HG02623 (cell line): Measurements from ENCODE around the gene DCC.
"Not testable (repeated sequence)": the region's sequence is repeated elsewhere in the genome, so short reads cannot be mapped to it uniquely, and the experiment has no call there.

Source experiments
- ATAC-seq: cut with Tn5 transposase; IDR thresholded peaks from one replicate; pipeline ENCODE4 v1.9.1; 2021; ENCODE audit warnings: moderate library complexity; ENCODE audit not compliant: unreplicated experiment

The DCC gene

GRCh38 chr18:53472546-53472945, 1132.5 kb downstream of the DCC start:
- ATAC-seq: no peak

DNA sequence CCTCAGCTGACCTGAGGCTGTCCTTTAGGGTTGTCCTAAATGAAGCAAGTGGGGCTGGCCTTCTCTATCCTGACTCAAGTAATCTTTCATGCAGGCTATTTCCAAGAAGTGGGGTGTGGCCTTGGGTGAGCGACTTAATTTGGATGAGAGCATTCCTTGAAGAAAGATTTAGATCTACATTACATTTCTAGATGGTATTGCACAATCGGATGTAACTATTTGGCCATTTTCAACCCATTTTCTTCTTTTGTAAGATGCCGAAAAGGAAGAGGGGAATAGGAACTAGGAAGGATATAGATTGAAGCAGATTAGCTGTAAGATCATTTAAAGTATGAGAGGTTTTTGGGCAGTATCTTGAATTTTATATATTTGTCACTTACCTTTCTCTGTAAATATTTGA, 1138.2 kb downstream of the DCC start:
- no peak for ATAC-seq

- no peak for ATAC-seq
Observed at GRCh38 chr18:53486296-53486695, 1146.3 kb downstream of the DCC start.

GRCh38 chr18:53489266-53489665, 1149.3 kb downstream of the DCC start:
- ATAC-seq: no peak

GRCh38 chr18:53490019-53490418, 1150.0 kb downstream of the DCC start:
- ATAC-seq: no peak

DNA sequence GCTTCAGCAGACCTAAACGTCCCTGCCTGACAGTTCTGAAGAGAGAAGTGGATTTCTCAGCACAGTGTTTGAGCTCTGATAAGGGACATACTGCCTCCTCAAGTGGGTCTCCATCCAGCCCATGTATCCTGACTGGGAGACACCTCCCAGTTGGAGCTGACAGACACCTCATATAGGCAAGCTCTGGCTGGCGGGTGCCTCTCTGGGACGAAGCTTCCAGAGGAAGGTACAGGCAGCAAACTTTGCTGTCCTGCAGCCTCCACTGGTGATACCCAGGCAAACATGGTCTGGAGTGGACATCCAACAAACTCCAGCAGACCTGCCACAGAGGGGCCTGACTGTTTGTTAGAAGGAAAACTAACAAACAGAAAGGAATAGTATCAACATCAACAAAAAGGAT, 1156.0 kb downstream of the DCC start:
- no peak for ATAC-seq

DNA sequence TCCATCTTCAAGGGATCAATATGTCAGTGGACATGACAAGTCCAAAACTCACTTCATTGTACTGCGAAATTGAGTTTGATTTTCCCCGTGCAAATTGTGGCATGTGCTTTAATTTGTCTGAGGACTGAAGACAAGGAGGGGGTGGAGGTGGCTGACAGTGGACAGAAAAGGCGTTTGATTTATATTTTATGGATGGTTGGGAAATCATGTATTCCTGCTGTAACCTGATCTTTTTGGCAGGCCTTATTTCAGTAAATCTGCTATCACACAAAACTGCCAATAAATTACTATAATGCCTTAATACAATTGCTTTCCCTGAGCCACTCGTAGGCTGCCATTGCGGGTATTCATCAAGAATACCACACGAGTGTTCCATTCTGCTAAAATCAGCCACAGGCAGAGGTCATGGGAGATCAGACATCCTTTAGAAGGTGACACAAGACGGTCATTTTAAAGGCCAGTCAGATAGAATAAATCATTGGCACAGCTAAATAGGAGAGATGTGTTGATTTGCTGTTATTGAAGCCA, 1164.0 kb downstream of the DCC start:
- no peak for ATAC-seq

GRCh38 chr18:53508529-53508928, 1168.5 kb downstream of the DCC start:
- ATAC-seq: no peak

GRCh38 chr18:53509886-53510285, 1169.9 kb downstream of the DCC start:
- no peak for ATAC-seq

DNA sequence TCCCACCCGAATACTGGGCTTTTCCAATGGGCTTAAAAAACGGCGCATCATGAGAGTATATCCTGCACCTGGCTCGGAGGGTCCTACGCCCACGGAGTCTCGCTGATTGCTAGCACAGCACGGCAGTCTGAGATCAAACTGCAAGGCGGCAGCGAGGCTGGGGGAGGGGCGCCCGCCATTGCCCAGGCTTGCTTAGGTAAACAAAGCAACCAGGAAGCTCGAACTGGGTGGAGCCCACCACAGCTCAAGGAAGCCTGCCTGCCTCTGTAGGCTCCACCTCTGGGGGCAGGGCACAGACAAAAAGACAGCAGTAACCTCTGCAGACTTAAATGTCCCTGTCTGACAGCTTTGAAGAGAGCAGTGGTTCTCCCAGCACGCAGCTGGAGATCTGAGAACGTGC, 1171.7 kb downstream of the DCC start:
- not testable (repeated sequence) for ATAC-seq

- no peak for ATAC-seq
Observed at GRCh38 chr18:53521068-53521467, 1181.1 kb downstream of the DCC start.

DNA sequence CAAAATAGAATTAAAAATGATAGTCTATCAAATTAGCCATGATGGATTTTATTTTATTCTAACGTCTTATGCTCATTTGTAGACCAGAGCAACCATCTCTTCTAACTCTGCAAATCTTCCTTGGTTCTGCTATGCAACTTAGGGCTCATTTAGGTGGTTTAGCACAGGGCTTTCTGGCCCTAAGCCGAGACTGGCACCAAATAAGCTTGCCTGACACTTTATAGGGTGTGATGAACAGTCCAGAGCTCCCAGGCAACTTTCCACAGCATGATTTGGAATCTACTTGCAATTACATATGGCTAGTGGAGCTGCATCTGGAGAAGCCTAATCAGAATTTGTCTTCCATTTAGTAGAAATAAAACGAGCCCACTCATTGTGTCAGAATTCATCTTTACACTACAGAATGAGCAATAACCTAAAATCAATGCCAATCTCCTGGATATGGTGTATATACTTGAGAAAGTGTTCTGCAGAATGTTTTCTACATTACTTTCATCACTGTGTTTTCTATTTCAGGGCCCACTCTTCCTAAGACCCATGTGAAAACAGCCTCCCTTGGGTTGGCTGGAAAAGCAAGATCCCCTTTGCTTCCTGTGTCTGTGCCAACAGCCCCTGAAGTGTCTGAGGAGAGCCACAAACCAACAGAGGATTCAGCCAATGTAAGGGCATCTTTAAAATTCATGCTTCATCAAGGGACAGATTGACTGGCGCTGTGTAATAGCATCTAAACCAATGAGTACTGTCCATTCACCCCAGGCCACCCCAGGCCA, 1186.3 kb downstream of the DCC start:
- no peak for ATAC-seq

- no peak for ATAC-seq
Observed at GRCh38 chr18:53527365-53527764, 1187.4 kb downstream of the DCC start.

- ATAC-seq: no peak
Observed at GRCh38 chr18:53531187-53531586, 1191.2 kb downstream of the DCC start.

GRCh38 chr18:53531896-53532295, 1191.9 kb downstream of the DCC start:
- ATAC-seq: no peak

- no peak for ATAC-seq
Observed at GRCh38 chr18:53534203-53534602, 1194.2 kb downstream of the DCC start.

DNA sequence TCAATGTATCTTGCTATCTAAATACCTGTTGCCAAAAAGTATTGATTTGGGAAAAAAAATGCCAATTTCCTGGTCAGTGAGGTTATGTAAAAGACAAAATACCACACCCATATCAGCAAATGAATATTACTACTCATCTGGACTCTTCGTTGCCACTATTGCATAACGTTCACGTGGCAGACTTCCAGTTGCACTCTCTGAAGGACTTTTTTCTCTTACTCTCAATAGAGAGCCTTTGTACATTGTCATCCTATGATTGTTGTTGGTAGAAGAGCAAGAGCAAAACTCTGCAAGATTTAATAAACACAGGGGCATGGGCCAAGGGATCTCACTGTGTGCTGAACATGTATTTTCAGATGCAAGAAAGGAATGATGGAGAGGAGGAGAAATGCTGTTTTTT, 1194.7 kb downstream of the DCC start:
- no peak for ATAC-seq

DNA sequence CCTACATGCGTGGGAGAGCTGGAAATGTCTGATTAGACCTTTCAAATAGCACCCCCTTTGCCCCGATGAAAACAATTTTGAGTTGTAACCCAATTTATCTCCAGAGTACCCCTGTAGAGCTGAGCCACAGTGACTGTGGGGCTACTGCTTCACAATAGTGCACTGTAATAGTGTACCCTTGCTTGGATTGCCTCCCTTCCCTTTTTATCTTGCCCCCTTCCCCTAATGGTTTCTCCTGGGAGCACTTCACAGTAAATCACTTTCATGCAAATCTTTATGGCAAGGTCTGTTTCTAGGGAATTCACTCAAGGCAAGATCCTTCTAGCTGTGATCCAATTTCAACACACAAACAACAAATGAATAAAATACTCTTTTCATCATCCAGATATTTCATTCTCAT, 1196.9 kb downstream of the DCC start:
- no peak for ATAC-seq

DNA sequence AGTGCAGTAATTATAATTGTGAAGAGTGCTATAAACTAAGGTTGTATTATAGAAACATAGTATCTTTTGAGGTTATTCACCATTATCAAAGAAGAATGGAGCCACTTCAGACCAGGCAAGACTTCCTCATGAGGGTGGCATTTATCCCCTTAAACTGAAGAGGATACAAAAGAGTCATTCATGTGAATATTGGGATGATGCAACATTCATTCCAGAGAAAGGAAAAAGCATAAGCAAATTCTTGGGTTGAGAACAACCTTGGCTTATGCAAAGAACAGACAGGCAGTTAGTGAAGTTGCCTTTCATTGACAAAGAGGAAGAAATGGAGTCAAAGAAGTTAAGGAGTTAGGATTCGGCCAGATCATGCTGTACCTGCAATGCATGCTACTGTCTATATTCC, 1201.9 kb downstream of the DCC start:
- no peak for ATAC-seq

- ATAC-seq: no peak
Observed at GRCh38 chr18:53543711-53544110, 1203.7 kb downstream of the DCC start.

DNA sequence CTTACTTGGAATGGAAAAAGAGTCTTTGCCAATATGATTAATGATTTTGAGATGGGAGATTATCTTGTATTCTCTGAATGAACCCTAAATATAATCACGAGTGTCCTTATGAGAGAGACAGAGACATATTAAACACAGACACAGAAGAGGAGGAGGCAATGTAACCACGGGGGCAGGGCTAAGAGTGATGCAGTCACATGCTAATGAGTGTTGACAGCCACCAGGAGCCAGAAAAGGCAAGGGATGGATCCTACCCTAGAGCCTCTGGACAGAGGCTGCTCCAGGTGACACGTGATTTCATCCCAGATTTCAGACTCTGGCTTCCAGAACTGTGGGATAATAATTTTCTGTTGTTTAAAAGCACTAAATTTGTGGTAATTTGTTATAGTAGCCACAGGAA, 1204.9 kb downstream of the DCC start:
- ATAC-seq: no peak

DNA sequence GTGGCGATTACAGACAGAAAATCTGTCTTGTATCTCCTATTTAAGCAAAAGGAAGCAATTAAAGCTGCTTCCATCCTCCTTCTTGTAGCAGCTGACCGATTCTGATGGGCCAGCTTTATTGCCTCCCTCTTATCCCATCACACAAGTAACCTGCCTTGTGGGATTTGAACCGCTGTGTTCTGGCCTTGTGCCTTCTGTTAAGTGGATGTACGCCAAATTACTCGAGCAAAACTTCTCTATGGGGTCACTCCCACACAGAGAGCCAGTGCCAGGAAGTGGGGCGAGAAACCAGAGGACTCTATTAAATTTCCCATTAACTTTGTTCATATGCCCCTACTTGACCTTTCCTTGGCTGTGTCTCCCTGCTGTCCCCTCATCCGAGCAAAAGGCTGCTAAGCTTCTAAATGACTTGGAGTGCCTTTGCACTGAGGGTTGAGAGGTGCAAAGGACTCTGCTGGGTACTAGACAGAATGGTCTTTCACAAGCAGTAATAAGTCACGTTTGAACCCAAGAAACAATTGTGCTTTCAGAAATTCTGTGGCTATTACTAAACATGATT, 1212.0 kb downstream of the DCC start:
- ATAC-seq: no peak

DNA sequence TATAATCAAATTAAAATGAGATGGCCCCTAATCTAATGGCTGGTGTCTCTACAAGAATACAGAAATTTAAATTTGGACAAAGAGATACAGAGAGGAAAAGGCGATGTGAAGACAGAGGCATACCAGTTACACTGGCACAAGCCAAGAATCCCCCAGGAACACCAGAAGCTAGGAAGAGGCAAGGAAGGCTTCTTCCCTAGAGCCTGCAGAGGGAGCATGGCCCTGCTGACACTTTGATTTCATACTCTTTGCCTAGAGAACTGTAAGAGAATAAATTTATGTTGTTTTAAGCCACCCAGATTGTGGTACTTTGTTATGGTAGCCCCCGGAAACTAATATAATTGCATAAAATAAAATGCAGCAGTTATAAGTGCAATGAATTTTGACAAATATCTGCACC, 1213.0 kb downstream of the DCC start:
- no peak for ATAC-seq
